Measurements from ENCODE around the gene ASPRV1. TPM values are rescaled to one million over a fixed set of nuclear protein-coding genes. Genes with fewer than 3 reads are reported as not detected.

The ASPRV1 gene
- total and polyA plus RNA-seq, 2 donors (not counting 3 experiments of a cell fraction or from before 2014, with no cell fraction given): 0.15 to 0.22 TPM

GRCh38 chr2:69926849-69927515, 34.4 kb downstream of the ASPRV1 start:
- Histone ChIP-seq H3K9me1 (replicated peaks; ENCODE audit: control insufficient read depth, extremely low read depth, insufficient read depth, low read length) (no peaks in the 10 kb centered on the region), H3K27me3 (ENCODE audit: control insufficient read depth in 2 of 2, insufficient read depth in 2 of 2, low read length in 2 of 2) (no peaks in the 10 kb centered on the region), H3K9ac (replicated peaks; ENCODE audit: extremely low read depth, insufficient read depth, low read length) (no peak overlapping the region), H3K4me1 (ENCODE audit: control insufficient read depth, extremely low read depth, insufficient read depth, low read length) (peaks cover 4% of the 10 kb centered on the region), H3K4me2 (ENCODE audit: insufficient read depth, low read length) (no peak overlapping the region), H3K79me2 (ENCODE audit: control insufficient read depth, insufficient read depth, low read length) (peaks cover 3% of the 10 kb centered on the region), H3K9me3 (replicated peaks; ENCODE audit: control insufficient read depth, insufficient read depth, low read length) (no peaks in the 10 kb centered on the region), H3K4me3 (replicated peaks in 1 of 3; ENCODE audit: insufficient read depth in 1 of 3, low read depth in 1 of 3, low read length in 3 of 3) (no peak overlapping the region), H2AFZ (ENCODE audit: low read depth, low read length) (no peak overlapping the region), H4K20me1 (replicated peaks; ENCODE audit: control insufficient read depth, extremely low read depth, insufficient read depth, low read length) (no peaks in the 10 kb centered on the region), H3K36me3 (ENCODE audit: control insufficient read depth in 2 of 2, extremely low read depth in 1 of 2, insufficient read depth in 2 of 2, low read length in 2 of 2) (peaks cover 0 to 6% of the 10 kb centered on the region in 2 experiments), H3K27ac (ENCODE audit: insufficient read depth, low read depth, low read length) (no peak overlapping the region)
- ChIA-PET POLR2A (no interaction called here), CTCF (no interaction called here)
- TF ChIP-seq MYC (IDR thresholded peaks at IDR 0.05; ENCODE audit: low read depth, low read length) (no peak), POLR2AphosphoS5 (IDR thresholded peaks at IDR 0.05; ENCODE audit: insufficient read depth, low read depth, low read length) (no peak), FOS (IDR thresholded peaks at IDR 0.05; ENCODE audit: borderline replicate concordance, insufficient read depth, low read length) (no peak), EZH2 (IDR thresholded peaks at IDR 0.05; ENCODE audit: borderline replicate concordance, low read depth, low read length, severe bottlenecking) (no peak), JUN (IDR thresholded peaks at IDR 0.05; ENCODE audit: borderline replicate concordance, insufficient read depth, insufficient read length, low read depth) (no peak), CTCF (IDR thresholded peaks at IDR 0.05; ENCODE audit: extremely low read depth in 1 of 2, insufficient read depth in 1 of 2, low read depth in 1 of 2, low read length in 2 of 2) (no peak), POLR2A (IDR thresholded peaks at IDR 0.05; ENCODE audit: low read depth, low read length) (no peak), GATA2 (IDR thresholded peaks at IDR 0.05; ENCODE audit: insufficient read depth, insufficient read length, low read depth, low read length) (no peak), MAX (IDR thresholded peaks at IDR 0.05; ENCODE audit: insufficient read depth, insufficient read length) (no peak)
- no TSS peak for BruUV-seq (replicated peaks)
- FAIRE-seq: no peak
- intact Hi-C loops (cut with micrococcal nuclease): no loop called here
- DNase-seq (ENCODE audit: low read depth, low spot score): no peak
- dilution Hi-C loops (cut with MboI; ENCODE audit: extremely low pct_ligation_motif_present, low sequenced_read_pairs): no loop called here

Measured in endothelial cell of umbilical vein (primary cell).